Keratinocyte (primary cell): ENCODE measurements around the gene SHISA4. TPM values are rescaled to one million over a fixed set of nuclear protein-coding genes. Genes with fewer than 3 reads are reported as not detected.

Source experiments
- DNase-seq: peaks from one replicate; pipeline ENCODE4 v3.0.0-alpha.2; 2011; ENCODE audit warnings: low read depth, missing footprints, low spot score
- FAIRE-seq: peaks from 2 replicates; lab custom pipeline; 2011; peaks lifted over from hg19 to GRCh38; lab: Jason Lieb, UNC
- H2AFZ ChIP-seq: 2 replicates; pipeline ENCODE4 v1.6.0; 2012; ENCODE audit warnings: low read length, control low read depth, inconsistent platforms; ENCODE audit not compliant: control insufficient read depth
- H3K27ac ChIP-seq: 2 replicates; pipeline ENCODE4 v1.5.1; 2011; ENCODE audit warnings: low read length; ENCODE audit not compliant: control insufficient read depth, insufficient read depth
- H3K27me3 ChIP-seq: 3 replicates; pipeline ENCODE4 v1.6.0; 2011; ENCODE audit warnings: low read length; ENCODE audit not compliant: control insufficient read depth, insufficient read depth; ENCODE audit errors: extremely low read depth
- H3K36me3 ChIP-seq, 2 experiments: 2 replicates in 1 of 2; 3 replicates in 1 of 2; pipeline ENCODE4 v1.5.1; 2011; ENCODE audit warnings: low read length in 2 of 2, mild to moderate bottlenecking in 1 of 2; ENCODE audit not compliant: control insufficient read depth in 2 of 2, insufficient read depth in 2 of 2; ENCODE audit errors: extremely low read depth in 1 of 2
- H3K4me1 ChIP-seq: 3 replicates; pipeline ENCODE4 v1.5.1; 2011; ENCODE audit warnings: low read length; ENCODE audit not compliant: control insufficient read depth, insufficient read depth; ENCODE audit errors: extremely low read depth
- H3K4me2 ChIP-seq: 3 replicates; pipeline ENCODE4 v1.6.0; 2011; ENCODE audit warnings: low read depth, low read length; ENCODE audit not compliant: control insufficient read depth, insufficient read depth; ENCODE audit errors: extremely low read depth
- H3K4me3 ChIP-seq, 3 experiments: fragments of 200-600 bp in 1 of 3; sonication (generic) in 1 of 3; 2 replicates in 2 of 3; 3 replicates in 1 of 3; pipeline ENCODE4 v1.5.1; 2011 to 2016; ENCODE audit warnings: low read length in 3 of 3, mild to moderate bottlenecking in 3 of 3, control low read depth in 2 of 3, inconsistent platforms in 1 of 3, low read depth in 1 of 3, mixed read lengths in 1 of 3, mixed run types in 1 of 3, moderate library complexity in 1 of 3; ENCODE audit not compliant: control insufficient read depth in 2 of 3, insufficient read depth in 2 of 3; ENCODE audit errors: extremely low read depth in 1 of 3
- H3K79me2 ChIP-seq: 2 replicates; pipeline ENCODE4 v1.6.0; 2012; ENCODE audit warnings: low read length; ENCODE audit not compliant: control insufficient read depth, insufficient read depth
- H3K9ac ChIP-seq: 3 replicates; pipeline ENCODE4 v1.6.0; 2011; ENCODE audit warnings: low read length; ENCODE audit not compliant: control insufficient read depth, insufficient read depth; ENCODE audit errors: extremely low read depth
- H3K9me1 ChIP-seq: 3 replicates; pipeline ENCODE4 v1.6.0; 2011; ENCODE audit warnings: low read length; ENCODE audit not compliant: control insufficient read depth, insufficient read depth; ENCODE audit errors: extremely low read depth
- H3K9me3 ChIP-seq: 2 replicates; pipeline ENCODE4 v1.5.1; 2012; ENCODE audit warnings: low read depth, low read length; ENCODE audit not compliant: control insufficient read depth
- H4K20me1 ChIP-seq: 3 replicates; pipeline ENCODE4 v1.6.0; 2011; ENCODE audit warnings: low read length; ENCODE audit not compliant: control insufficient read depth, insufficient read depth; ENCODE audit errors: extremely low read depth
- EZH2 ChIP-seq: IDR thresholded peaks from one replicate; pipeline ENCODE4 v1.6.1; 2012; ENCODE audit warnings: inconsistent platforms, mild to moderate bottlenecking, low read length, moderate library complexity
- dilution Hi-C: fragments of 300-500 bp; cut with MboI; formaldehyde crosslinking; loops from one replicate; pipeline ENCODE4 v1.7.0; 2020; ENCODE audit warnings: low sequenced_read_pairs; ENCODE audit not compliant: extremely low pct_ligation_motif_present
- polyA plus RNA-seq, 5 experiments: library from polyadenylated mRNA; depleted of rRNA in 3 of 5; stranded (reverse) in 3 of 5; stranded (forward) in 1 of 5; unstranded in 1 of 5; fragments of >200 nt; gene quantifications; 1 replicate in 1 of 5; 2 replicates in 3 of 5; 3 replicates in 1 of 5; pipeline versions ENCODE4 v1.2.1 to v1.2.3, GENCODE V29; 2011 to 2012; ENCODE audit warnings: missing spikeins in 2 of 5, low read depth in 1 of 5, low replicate concordance in 1 of 5
- TF ChIP-seq, protein P1 (sequence below), 3 experiments: IDR thresholded peaks in 1 of 3; conservative IDR thresholded peaks in 1 of 3; optimal IDR thresholded peaks in 1 of 3; 2 replicates in 2 of 3; 3 replicates in 1 of 3; pipeline versions ENCODE3 to v1.5.1; 2011; ENCODE audit warnings: low read length in 3 of 3, mild to moderate bottlenecking in 3 of 3, moderate library complexity in 2 of 3, control low read depth in 1 of 3, inconsistent platforms in 1 of 3; ENCODE audit not compliant: insufficient read depth in 2 of 3; ENCODE audit errors: extremely low read depth in 1 of 3

The SHISA4 gene
- polyA plus RNA-seq, 1 donor (not counting 4 experiments of a cell fraction or from before 2014, with no cell fraction given), result 2.2 TPM

DNA sequence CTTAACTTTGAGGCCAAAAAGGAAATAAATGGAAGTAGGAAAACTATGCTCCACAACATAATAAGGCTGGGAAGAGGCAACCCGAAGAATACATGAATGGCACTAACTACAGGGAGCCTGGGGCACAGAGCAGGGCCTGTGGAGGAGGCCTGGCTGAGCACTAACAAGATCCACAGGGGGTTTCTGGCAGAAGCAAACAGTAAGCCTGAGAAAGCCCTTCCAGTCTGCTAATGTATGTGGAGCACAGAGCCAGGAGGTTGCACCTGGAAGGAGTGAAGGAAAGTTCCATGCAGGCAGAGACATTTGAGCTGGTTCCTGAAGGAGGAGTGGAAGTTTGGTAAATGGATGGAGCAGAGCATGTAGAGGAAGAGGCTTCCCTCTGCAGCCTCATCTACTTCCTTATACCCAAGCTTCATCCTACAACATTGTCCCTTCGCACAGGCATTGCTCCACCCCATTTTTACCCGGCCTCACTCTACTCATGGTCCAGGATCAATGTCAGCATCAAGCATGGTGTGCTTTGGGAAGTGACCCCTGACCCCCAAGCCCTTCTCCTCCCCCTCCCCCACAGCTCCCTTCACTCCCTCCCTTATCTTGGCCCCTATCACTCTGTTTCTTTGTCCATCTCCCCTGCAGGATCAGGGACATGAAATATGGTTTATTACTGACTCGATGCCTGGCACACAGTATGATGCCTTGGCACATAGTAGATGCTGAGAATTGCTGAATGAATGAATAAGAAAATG, 23.3 kb downstream of the SHISA4 start:
- dilution Hi-C loops, result no loop called here
- H2AFZ ChIP-seq, result no peak overlapping the region
- FAIRE-seq, result no peak
- no peak overlapping the region for H3K4me3 ChIP-seq
- no peaks in the 10 kb centered on the region for H3K36me3 ChIP-seq
- H3K9ac ChIP-seq, result no peak overlapping the region
- H3K27ac ChIP-seq, result no peak overlapping the region
- H4K20me1 ChIP-seq, result no peaks in the 10 kb centered on the region
- no peak for DNase-seq
- no peaks in the 10 kb centered on the region for H3K9me3 ChIP-seq
- H3K4me1 ChIP-seq, result peaks cover 2% of the 10 kb centered on the region
- no peaks in the 10 kb centered on the region for H3K79me2 ChIP-seq
- no peaks in the 10 kb centered on the region for H3K9me1 ChIP-seq
- H3K27me3 ChIP-seq, result no peaks in the 10 kb centered on the region
- no peak overlapping the region for H3K4me2 ChIP-seq
- no peak for TF ChIP-seq EZH2
- TF ChIP-seq, protein P1, sequence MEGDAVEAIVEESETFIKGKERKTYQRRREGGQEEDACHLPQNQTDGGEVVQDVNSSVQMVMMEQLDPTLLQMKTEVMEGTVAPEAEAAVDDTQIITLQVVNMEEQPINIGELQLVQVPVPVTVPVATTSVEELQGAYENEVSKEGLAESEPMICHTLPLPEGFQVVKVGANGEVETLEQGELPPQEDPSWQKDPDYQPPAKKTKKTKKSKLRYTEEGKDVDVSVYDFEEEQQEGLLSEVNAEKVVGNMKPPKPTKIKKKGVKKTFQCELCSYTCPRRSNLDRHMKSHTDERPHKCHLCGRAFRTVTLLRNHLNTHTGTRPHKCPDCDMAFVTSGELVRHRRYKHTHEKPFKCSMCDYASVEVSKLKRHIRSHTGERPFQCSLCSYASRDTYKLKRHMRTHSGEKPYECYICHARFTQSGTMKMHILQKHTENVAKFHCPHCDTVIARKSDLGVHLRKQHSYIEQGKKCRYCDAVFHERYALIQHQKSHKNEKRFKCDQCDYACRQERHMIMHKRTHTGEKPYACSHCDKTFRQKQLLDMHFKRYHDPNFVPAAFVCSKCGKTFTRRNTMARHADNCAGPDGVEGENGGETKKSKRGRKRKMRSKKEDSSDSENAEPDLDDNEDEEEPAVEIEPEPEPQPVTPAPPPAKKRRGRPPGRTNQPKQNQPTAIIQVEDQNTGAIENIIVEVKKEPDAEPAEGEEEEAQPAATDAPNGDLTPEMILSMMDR (optimal IDR thresholded peaks at IDR 0.05 in 1 of 3, IDR thresholded peaks at IDR 0.05 in 1 of 3, conservative IDR thresholded peaks at IDR 0.05 in 1 of 3; ENCODE audit: extremely low read depth in 1 of 3, insufficient read depth in 2 of 3, low read length in 3 of 3), result no peak

DNA sequence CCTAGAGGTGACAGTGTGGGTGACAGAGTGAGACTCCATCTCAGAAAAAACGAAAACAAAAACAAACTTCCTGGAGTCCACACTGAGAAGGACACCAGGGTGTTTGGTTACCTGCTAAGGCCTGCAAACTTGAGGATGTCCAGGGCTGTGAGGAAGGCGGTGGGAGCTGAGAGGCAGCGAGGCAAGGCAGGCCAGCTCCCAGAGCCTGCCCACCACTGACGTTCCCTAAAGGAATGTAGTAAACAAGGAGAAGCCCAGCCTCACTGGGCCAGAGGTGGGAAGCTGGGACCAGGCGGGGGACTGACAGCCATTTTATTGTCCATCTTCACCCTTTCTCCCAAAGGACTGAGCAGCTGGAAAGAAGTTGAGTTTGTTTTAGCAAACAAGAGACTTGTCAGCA, 24.1 kb downstream of the SHISA4 start:
- Histone ChIP-seq H3K27ac (no peak overlapping the region), H2AFZ (no peak overlapping the region), H3K36me3 (no peaks in the 10 kb centered on the region), H3K4me3 (no peak overlapping the region), H3K27me3 (no peaks in the 10 kb centered on the region), H3K4me2 (no peak overlapping the region), H3K9me3 (no peaks in the 10 kb centered on the region), H4K20me1 (no peaks in the 10 kb centered on the region), H3K9me1 (no peaks in the 10 kb centered on the region), H3K9ac (no peak overlapping the region), H3K4me1 (peaks cover 9% of the 10 kb centered on the region), H3K79me2 (no peaks in the 10 kb centered on the region)
- dilution Hi-C loops, result no loop called here
- FAIRE-seq (no peak), DNase-seq (no peak)
- no peak for TF ChIP-seq EZH2
- TF ChIP-seq, protein P1 (optimal IDR thresholded peaks at IDR 0.05 in 1 of 3, IDR thresholded peaks at IDR 0.05 in 1 of 3, conservative IDR thresholded peaks at IDR 0.05 in 1 of 3; ENCODE audit: extremely low read depth in 1 of 3, insufficient read depth in 2 of 3, low read length in 3 of 3), result no peak
